NCI-H1436 treated with DMSO at 0.1 percent for 48 hours (cell line): ENCODE results near the gene TACR1.
"Not testable (repeated sequence)": the region's sequence is repeated elsewhere in the genome, so short reads cannot be mapped to it uniquely, and the experiment has no call there.

ENCODE experiments used
- DNase-seq: peaks from one replicate; lab custom pipeline; 2025; lab: John Stamatoyannopoulos, UW

TACR1 gene

GRCh38 chr2:75088791-75089190 is 110.5 kb downstream of the TACR1 start:
- no peak for DNase-seq

- no peak for DNase-seq
Measured at GRCh38 chr2:75087736-75088135, 111.6 kb downstream of the TACR1 start.

DNA sequence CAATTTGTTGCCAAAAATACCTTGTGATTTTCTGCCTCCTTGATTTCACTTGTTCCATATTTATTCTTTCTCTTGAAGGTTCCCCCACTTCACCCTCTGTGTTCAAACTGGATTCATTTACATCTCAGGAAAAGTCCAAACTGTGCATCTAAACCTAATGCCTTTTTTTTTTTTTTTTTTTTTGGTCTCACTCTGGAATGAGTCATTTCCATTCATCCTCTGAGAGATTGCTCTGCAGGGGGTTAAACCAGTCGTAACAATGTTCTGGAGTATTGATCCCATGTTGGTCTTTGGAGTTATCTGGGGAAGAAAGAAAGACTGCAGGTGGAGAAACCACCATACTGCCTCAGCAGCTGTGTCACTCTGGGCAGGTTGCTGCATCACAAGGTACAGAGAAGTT is 119.7 kb downstream of the TACR1 start:
- no peak for DNase-seq

GRCh38 chr2:75077909-75078308 is 121.4 kb downstream of the TACR1 start:
- DNase-seq: no peak

DNA sequence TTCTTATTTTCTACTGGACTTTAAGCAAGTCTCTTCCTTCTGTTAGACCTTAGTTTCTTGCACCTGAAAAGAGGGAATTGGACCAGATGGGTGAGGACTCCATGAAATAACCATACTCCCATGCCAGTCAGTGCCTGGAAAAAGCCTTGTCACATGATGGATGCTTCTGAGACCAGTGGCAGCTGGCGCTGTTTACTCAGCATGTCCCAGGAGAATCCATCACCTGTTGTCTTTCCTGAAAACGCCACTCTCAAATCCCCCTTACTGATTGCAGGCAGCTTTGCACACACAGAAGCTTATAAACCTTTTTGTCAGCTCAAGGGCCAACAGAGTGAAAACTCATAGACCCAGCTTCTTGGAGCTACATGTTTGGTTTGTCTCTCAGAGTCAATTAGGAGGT is 123.2 kb downstream of the TACR1 start:
- DNase-seq: peak; percentile 94

GRCh38 chr2:75074708-75075107 is 124.6 kb downstream of the TACR1 start:
- DNase-seq: no peak

- no peak for DNase-seq
Measured at GRCh38 chr2:75074228-75074627, 125.1 kb downstream of the TACR1 start.

GRCh38 chr2:75071766-75072165 is 127.6 kb downstream of the TACR1 start:
- no peak for DNase-seq

- no peak for DNase-seq
Measured at GRCh38 chr2:75068546-75068945, 130.8 kb downstream of the TACR1 start.

DNA sequence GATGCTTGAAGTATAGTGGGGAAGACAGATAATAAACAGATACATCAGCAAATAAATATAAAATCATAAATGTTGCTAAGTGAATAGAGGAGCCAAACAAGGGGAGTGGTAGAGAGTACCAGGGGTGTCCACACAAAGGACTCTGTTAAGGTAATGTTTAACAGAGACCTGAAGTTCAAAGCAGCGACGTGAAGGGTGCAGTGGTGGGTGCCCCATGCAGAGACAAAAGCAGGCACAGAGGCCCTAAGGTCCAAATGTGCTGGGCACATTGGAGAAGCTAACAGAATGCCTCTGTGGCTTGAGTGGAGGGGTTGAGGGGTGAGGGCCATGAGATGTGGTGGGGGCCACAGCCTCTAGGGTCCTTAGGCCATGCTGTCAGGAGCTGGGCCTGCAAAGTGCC is 131.8 kb downstream of the TACR1 start:
- no peak for DNase-seq

- DNase-seq: no peak
Measured at GRCh38 chr2:75066121-75066902, 133.0 kb downstream of the TACR1 start.

DNA sequence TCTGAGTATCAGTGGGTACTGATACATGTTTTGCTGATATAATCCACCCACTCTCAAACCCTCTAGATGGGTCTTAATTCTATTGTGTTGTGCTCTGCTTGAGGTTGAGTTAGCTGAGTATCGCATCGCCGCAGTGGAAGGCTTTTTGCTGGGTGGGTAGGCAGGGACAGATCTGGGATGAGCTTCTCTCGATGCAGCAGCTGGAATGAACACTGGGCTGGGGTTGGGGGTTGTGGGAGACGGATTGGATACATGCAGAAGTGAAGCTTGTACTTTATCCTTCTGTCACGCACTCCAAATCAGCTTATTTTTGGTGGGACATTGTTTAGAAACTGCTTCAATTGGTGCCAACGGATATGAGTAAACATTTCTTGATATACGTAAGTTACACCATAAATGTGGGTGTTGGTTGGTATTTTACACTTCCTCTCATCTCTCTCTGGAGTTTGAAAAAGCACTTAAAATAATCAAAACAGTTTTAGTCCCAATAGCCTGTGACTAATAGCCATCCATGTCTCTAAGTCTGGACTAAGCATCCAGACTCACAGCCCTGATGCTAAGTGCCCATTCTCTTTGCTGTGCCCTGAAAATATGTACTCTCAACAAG is 133.8 kb downstream of the TACR1 start:
- DNase-seq: no peak

- peak; percentile 12 for DNase-seq
Measured at GRCh38 chr2:75064691-75065396, 134.5 kb downstream of the TACR1 start.

DNA sequence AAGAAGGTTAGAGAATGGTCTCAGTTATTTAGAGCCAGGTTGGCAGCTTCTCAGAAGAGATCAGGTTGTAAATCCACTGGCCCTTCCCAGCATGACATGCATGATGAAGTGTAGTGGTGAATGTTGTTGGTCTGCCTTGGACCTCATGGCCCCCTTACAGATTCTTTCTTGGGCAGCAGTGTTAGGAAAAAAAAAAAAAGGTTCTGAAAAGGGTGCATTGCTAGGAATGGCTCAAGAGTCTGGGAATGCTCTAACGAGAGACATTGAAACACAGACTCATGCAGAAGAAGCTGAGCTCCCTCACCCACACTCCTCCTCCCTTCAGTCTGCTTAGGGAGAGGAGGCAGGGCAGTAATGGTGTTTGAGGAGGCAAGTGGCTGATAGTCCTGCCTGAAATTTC is 135.4 kb downstream of the TACR1 start:
- no peak for DNase-seq

DNA sequence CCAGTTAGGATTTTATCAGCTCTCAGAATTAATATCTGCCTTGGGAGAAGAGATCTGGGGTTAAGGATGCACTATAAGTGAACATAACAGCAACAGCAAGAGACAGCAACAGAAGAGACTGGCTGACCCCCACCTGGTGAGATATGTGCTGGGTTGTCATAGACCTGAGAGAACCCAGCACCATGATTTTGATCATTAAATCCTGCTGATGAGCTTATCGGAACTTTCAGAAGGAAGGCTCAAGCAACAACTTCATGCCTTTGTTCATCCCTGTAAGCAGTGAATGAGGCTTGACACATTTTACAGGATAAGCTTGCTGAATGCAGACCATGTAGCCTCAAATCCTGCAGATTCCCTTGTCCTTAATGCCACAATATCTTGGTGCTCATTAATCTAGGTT is 140.9 kb downstream of the TACR1 start:
- DNase-seq: no peak

DNA sequence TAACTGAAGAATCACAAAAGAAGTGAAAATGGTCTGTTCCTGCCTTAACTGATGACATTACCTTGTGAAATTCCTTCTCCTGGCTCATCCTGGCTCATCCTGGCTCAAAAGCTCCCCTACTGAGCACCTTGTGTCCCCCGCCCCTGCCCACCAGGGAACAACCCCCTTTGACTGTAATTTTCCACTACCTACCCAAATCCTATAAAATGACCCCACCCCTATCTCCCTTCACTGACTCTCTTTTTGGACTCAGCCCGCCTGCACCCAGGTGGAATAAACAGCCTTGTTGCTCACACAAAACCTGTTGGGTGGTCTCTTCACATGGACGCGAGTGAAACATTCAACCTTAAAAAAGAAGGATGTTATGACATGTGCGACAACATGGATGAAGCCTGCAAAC is 142.2 kb downstream of the TACR1 start:
- DNase-seq: not testable (repeated sequence)

GRCh38 chr2:75055820-75056675 is 143.3 kb downstream of the TACR1 start:
- no peak for DNase-seq

DNA sequence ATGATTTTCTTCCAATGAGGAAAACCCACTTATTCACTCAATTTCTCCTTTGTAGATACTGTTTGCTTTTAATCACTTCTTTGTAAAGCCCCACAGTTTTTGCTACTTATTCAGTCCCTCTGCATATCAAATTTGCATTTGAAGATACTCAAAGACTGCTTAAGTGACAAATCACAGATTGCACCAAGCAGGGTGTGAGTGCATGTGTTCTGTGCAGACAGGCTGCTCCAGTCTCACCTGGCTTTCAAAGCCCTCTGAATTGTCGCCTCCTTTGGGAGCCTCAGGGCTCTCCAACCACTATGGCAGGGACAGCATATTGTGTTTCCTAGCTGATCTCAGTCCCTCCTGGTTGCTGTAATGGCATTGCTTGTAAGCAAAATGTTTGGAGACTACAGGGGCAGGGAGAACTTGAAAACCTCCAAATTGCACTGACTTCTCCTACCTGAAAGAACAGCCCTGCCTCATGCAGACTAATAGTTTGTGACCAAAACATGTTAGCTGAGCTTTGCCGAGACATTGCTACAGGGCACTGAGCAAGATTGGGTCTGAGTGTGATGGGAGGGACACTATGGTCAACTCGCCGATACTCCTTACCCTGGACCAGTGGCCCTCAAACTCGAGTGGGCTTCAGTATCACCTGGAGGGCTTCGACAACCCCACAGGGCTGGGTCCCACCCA is 144.0 kb downstream of the TACR1 start:
- DNase-seq: no peak

DNA sequence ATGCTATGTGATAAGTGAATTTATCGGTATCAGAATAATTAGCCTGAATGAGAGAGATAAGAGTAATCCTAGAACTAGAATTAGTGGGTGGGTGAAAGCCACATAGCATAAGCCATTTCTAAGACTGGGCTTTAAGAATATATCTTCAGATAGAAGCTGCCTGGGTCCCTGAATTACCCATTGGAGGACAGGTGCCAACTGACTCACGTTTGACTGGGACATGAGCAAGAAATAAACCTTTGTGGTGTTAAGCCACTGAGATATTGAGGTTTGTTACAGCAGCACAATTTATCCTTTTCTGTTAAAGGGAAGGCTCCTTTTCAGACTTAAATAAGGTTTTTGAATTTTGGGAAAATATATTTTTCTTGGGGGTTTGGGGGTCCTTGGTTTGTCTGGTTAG is 145.0 kb downstream of the TACR1 start:
- no peak for DNase-seq

- DNase-seq: no peak
Measured at GRCh38 chr2:75053484-75054112, 145.7 kb downstream of the TACR1 start.

GRCh38 chr2:75047992-75048625 is 151.2 kb downstream of the TACR1 start:
- no peak for DNase-seq
